ENCODE data around the gene FBP2.

GRCh38 chr9:94577036-94577435 is 16.6 kb downstream of the FBP2 start:
- TF ChIP-seq SP1 (IDR thresholded peaks at IDR 0.05; ENCODE audit: low read depth, low read length) (no peak), JUN (IDR thresholded peaks at IDR 0.05; ENCODE audit: low read depth, low read length) (no peak)

Data from H1 (cell line).